ENCODE measurements around the gene FBLN1. TPM values are rescaled to one million over a fixed set of nuclear protein-coding genes. Genes with fewer than 3 reads are reported as not detected.
A peak's percentile ranks its signal among the peaks of the same experiment; 100 is the strongest.
"Not testable (repeated sequence)": the region's sequence is repeated elsewhere in the genome, so short reads cannot be mapped to it uniquely, and the experiment has no call there.

FBLN1 gene
- total RNA-seq, 4 donors from 2014 or later: 48.6 to 92.1 (median 68.9) TPM

GRCh38 chr22:45488764-45489370 is 13.8 kb upstream of the FBLN1 start:
- in situ Hi-C loops (cut with MboI; ENCODE audit: low pct_ligation_motif_present in 1 of 4, low pct_unique_long_range_greater_than_20kb in 1 of 4, low sequenced_read_pairs in 3 of 4): no loop called here
- no peak for DNase-seq
- H3K9me3 ChIP-seq: no peaks in the 10 kb centered on the region
- no peak overlapping the region for H3K27ac ChIP-seq
- TF ChIP-seq POLR2AphosphoS5 (IDR thresholded peaks at IDR 0.05) (no peak), POLR2A (IDR thresholded peaks at IDR 0.05) (no peak), EP300 (IDR thresholded peaks at IDR 0.05; ENCODE audit: low read depth) (no peak), CTCF (IDR thresholded peaks at IDR 0.05) (no peak)
- peaks cover 4% of the 10 kb centered on the region for H3K27me3 ChIP-seq
- WGBS, 2 donors (ENCODE audit: low coverage in 1 of 2): 78% methylated on average over 3 to 4 of the region's 4 CpGs
- H3K4me1 ChIP-seq: no peaks in the 10 kb centered on the region
- intact Hi-C loops (cut with DNase I; ENCODE audit: low total_unique reads): no loop called here
- H3K4me3 ChIP-seq: no peak overlapping the region
- no peaks in the 10 kb centered on the region for H3K36me3 ChIP-seq

DNA sequence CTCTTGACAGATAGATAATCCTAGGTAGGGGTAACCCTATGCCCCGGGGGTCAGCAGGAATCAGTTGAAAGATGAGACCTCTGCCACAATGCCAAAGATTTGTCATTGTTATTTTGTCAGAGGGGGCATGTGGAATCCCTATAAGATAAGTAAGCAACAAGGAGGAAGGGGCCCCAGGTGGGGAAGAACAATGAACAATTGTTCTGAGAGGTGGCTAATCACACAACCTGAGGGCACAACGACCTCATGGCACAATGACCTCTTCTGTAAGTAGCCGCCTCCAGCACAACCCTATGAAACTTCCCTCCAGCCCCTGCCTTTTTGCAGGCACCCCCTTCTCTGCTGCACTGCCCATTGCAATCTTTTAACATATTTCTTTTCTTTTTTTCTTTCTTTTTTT is 11.8 kb upstream of the FBLN1 start:
- Histone ChIP-seq H3K4me1 (no peaks in the 10 kb centered on the region), H3K4me3 (no peak overlapping the region), H3K36me3 (no peaks in the 10 kb centered on the region), H3K9me3 (no peaks in the 10 kb centered on the region), H3K27ac (no peak overlapping the region), H3K27me3 (peaks cover 4% of the 10 kb centered on the region)
- WGBS, 2 donors (ENCODE audit: low coverage in 1 of 2): 46 to 67% methylated on average over 2 to 3 of the region's 3 CpGs
- intact Hi-C loops (cut with DNase I; ENCODE audit: low total_unique reads) (no loop called here), in situ Hi-C loops (cut with MboI; ENCODE audit: low pct_ligation_motif_present in 1 of 4, low pct_unique_long_range_greater_than_20kb in 1 of 4, low sequenced_read_pairs in 3 of 4) (no loop called here)
- DNase-seq: no peak
- TF ChIP-seq EP300 (IDR thresholded peaks at IDR 0.05; ENCODE audit: low read depth): no peak
- TF ChIP-seq CTCF (IDR thresholded peaks at IDR 0.05): no peak
- no peak for TF ChIP-seq POLR2AphosphoS5 (IDR thresholded peaks at IDR 0.05)
- TF ChIP-seq POLR2A (IDR thresholded peaks at IDR 0.05): no peak

GRCh38 chr22:45491841-45492240 is 10.8 kb upstream of the FBLN1 start:
- 80 to 84% methylated on average over 8 of the region's 8 CpGs for WGBS, 2 donors (ENCODE audit: low coverage in 1 of 2)
- Histone ChIP-seq H3K4me3 (no peak overlapping the region), H3K27ac (no peak overlapping the region), H3K27me3 (peaks cover 4% of the 10 kb centered on the region), H3K9me3 (no peaks in the 10 kb centered on the region), H3K4me1 (no peaks in the 10 kb centered on the region), H3K36me3 (no peaks in the 10 kb centered on the region)
- no peak for TF ChIP-seq POLR2AphosphoS5 (IDR thresholded peaks at IDR 0.05)
- no peak for TF ChIP-seq CTCF (IDR thresholded peaks at IDR 0.05)
- TF ChIP-seq POLR2A (IDR thresholded peaks at IDR 0.05): no peak
- TF ChIP-seq EP300 (IDR thresholded peaks at IDR 0.05; ENCODE audit: low read depth): no peak
- intact Hi-C loops (cut with DNase I; ENCODE audit: low total_unique reads): no loop called here
- in situ Hi-C loops (cut with MboI; ENCODE audit: low pct_ligation_motif_present in 1 of 4, low pct_unique_long_range_greater_than_20kb in 1 of 4, low sequenced_read_pairs in 3 of 4): no loop called here
- no peak for DNase-seq

DNA sequence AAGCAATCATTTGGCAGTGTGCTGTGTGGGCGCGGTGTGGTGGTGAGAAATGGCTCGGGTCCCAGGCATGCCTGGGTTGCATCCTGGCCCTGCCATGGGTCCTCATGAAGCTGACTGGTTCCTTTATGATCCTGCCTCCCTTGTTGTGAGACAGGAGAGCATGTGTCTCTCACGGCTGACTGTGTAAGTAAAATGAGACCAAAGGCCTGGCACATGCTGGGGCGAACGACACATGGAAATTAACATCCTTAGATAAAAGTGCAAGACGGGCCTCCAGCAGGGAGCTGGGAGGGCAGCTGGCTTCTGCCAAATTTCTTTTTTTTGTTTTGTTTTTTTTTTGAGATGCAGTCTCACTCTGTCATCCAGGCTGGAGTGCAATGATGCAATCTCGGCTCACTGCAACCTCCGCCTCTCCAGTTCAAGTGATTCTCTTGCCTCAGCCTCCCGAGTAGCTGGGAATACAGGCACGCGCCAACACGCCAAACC is 9.4 kb upstream of the FBLN1 start:
- H3K4me1 ChIP-seq: no peaks in the 10 kb centered on the region
- H3K36me3 ChIP-seq: no peaks in the 10 kb centered on the region
- no peak for DNase-seq
- H3K4me3 ChIP-seq: no peak overlapping the region
- H3K27me3 ChIP-seq: peaks cover 4% of the 10 kb centered on the region
- TF ChIP-seq CTCF (IDR thresholded peaks at IDR 0.05): no peak
- TF ChIP-seq EP300 (IDR thresholded peaks at IDR 0.05; ENCODE audit: low read depth): no peak
- no peak for TF ChIP-seq POLR2A (IDR thresholded peaks at IDR 0.05)
- TF ChIP-seq POLR2AphosphoS5 (IDR thresholded peaks at IDR 0.05): no peak
- intact Hi-C loops (cut with DNase I; ENCODE audit: low total_unique reads): no loop called here
- 81 to 86% methylated on average over 4 to 13 of the region's 13 CpGs for WGBS, 2 donors (ENCODE audit: low coverage in 1 of 2)
- in situ Hi-C loops (cut with MboI; ENCODE audit: low pct_ligation_motif_present in 1 of 4, low pct_unique_long_range_greater_than_20kb in 1 of 4, low sequenced_read_pairs in 3 of 4): no loop called here
- H3K9me3 ChIP-seq: no peaks in the 10 kb centered on the region
- H3K27ac ChIP-seq: peak overlapping the region in 3 of 4 donors; percentile 13 to 37 (median 18)

DNA sequence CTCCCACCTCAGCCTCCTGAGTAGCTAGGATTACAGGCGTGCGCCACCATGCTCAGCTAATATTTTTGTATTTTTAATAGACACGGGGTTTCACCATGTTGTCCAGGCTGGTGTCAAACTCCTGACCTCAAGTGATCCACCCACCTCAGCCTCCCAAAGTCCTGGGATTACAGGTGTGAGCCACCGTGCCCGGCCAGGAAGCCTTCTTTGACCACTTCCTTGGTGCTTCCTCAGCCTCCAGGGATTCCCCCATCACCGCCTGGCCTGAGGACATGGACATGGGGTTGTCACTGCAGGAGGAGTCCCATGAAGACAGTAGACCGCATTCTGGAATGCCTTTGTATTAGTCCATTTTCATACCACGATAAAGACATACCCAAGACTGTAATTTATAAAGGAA is 8.4 kb upstream of the FBLN1 start:
- H3K27ac ChIP-seq; DNase-seq; H3K36me3 ChIP-seq; intact Hi-C loops (cut with DNase I; ENCODE audit: low total_unique reads); H3K4me3 ChIP-seq; H3K27me3 ChIP-seq; H3K4me1 ChIP-seq; in situ Hi-C loops (cut with MboI; ENCODE audit: low pct_ligation_motif_present in 1 of 4, low pct_unique_long_range_greater_than_20kb in 1 of 4, low sequenced_read_pairs in 3 of 4); H3K9me3 ChIP-seq: not testable (repeated sequence)
- 87 to 93% methylated on average over 2 to 8 of the region's 8 CpGs for WGBS, 2 donors (ENCODE audit: low coverage in 1 of 2)

DNA sequence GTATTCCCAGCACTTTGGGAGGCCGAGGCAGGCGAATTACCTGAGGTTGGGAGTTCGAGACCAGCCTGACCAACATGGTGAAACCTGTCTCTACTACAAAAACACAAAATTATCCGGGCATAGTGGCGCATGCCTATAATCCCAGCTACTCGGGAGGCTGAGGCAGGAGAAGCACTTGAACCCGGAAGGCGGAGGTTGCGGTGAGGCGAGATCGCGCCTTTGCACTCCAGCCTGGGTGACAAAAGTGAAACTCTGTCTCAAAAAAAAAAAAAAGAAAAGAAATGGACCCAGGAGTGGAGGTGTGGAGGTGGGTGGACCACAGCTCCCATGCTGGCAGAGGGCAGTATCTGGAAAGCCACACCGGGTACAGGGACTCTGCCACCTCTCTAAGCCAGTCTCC is 7.1 kb upstream of the FBLN1 start:
- H3K4me1 ChIP-seq; H3K36me3 ChIP-seq; H3K9me3 ChIP-seq; H3K27ac ChIP-seq; in situ Hi-C loops (cut with MboI; ENCODE audit: low pct_ligation_motif_present in 1 of 4, low pct_unique_long_range_greater_than_20kb in 1 of 4, low sequenced_read_pairs in 3 of 4); H3K4me3 ChIP-seq; DNase-seq; H3K27me3 ChIP-seq: not testable (repeated sequence)
- intact Hi-C loops (cut with DNase I; ENCODE audit: low total_unique reads): loop anchor here (5.0 kb wide), 1 partner anchor 57 kb away; no protein-coding TSS in a partner anchor
- 90% methylated on average over 7 to 13 of the region's 13 CpGs for WGBS, 2 donors (ENCODE audit: low coverage in 1 of 2)

All from transverse colon (tissue), 4 donors.